ENCODE measurements around the gene ANKS1B. TPM values are rescaled to one million over a fixed set of nuclear protein-coding genes. Genes with fewer than 3 reads are reported as not detected.

The ANKS1B gene
- polyA plus RNA-seq, 1 experiment, result 0.27 TPM

DNA sequence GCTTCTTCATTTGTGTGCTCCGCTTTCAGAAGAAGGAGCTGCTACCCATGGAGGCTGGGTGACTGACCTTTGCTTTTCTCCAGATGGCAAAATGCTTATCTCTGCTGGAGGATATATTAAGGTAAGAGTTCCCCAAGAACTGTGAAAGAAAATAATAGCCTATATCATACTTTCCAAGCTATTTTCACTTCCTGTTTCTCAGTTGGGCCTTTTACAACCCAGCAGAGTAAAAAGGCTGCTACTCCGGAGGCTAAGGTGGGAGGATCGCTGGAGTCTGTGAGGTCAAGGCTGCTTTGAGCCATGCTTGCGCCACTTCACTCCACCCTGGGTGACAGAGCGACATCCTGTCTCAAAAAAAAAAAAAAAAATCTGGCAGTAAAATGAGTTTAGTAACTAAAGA is 1257.5 kb downstream of the ANKS1B start:
- DNase-seq (ENCODE audit: low read depth), result no peak
- TF ChIP-seq, protein P1, sequence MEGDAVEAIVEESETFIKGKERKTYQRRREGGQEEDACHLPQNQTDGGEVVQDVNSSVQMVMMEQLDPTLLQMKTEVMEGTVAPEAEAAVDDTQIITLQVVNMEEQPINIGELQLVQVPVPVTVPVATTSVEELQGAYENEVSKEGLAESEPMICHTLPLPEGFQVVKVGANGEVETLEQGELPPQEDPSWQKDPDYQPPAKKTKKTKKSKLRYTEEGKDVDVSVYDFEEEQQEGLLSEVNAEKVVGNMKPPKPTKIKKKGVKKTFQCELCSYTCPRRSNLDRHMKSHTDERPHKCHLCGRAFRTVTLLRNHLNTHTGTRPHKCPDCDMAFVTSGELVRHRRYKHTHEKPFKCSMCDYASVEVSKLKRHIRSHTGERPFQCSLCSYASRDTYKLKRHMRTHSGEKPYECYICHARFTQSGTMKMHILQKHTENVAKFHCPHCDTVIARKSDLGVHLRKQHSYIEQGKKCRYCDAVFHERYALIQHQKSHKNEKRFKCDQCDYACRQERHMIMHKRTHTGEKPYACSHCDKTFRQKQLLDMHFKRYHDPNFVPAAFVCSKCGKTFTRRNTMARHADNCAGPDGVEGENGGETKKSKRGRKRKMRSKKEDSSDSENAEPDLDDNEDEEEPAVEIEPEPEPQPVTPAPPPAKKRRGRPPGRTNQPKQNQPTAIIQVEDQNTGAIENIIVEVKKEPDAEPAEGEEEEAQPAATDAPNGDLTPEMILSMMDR (IDR thresholded peaks at IDR 0.05; ENCODE audit: insufficient read depth, low read depth, low read length), result no peak
- Histone ChIP-seq H3K27me3 (ENCODE audit: control insufficient read depth, insufficient read depth, low read length) (no peaks in the 10 kb centered on the region), H3K36me3 (ENCODE audit: control insufficient read depth, insufficient read depth, low read length) (peaks cover 7% of the 10 kb centered on the region), H3K4me3 (ENCODE audit: low read depth, low read length) (no peak overlapping the region)
- ChIA-PET POLR2A (no interaction called here), CTCF (no interaction called here)

DNA sequence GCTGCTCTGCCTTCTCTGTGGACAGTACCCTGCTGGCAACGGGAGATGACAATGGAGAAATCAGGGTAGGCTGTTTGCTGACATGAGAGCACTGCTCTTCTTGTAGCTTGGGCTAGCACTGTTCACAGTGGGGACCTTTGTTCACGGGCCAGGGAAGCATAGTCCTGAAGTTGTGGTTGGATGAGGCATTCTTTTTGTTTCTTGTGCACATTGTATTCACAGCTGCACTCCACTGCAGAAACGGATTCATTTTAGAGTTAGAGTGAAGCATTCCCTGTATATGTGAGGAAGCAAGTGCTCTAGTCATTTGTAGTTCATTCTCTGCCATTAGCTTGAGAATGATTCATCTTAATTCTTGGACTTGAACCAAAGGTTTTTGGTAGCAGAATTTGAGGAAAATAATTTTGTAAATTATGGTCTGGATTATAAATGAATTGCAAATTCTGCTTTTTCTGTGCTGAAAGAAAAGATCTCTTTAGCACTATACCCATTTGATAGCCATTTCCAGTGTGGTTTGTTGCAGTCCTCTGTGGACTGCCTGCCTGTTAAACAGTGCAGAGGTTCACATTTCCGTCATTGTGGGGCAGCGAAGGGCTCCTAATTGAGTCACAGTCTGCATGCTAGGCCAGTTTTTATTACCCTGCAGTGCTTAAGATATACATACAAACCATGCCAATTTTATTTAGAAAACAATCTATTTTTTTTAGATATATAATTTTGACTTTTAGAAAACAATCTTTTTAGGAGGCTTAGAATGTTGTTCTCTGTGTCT is 1259.1 kb downstream of the ANKS1B start:
- DNase-seq (ENCODE audit: low read depth), result no peak
- POLR2A ChIA-PET, result no interaction called here

DNA sequence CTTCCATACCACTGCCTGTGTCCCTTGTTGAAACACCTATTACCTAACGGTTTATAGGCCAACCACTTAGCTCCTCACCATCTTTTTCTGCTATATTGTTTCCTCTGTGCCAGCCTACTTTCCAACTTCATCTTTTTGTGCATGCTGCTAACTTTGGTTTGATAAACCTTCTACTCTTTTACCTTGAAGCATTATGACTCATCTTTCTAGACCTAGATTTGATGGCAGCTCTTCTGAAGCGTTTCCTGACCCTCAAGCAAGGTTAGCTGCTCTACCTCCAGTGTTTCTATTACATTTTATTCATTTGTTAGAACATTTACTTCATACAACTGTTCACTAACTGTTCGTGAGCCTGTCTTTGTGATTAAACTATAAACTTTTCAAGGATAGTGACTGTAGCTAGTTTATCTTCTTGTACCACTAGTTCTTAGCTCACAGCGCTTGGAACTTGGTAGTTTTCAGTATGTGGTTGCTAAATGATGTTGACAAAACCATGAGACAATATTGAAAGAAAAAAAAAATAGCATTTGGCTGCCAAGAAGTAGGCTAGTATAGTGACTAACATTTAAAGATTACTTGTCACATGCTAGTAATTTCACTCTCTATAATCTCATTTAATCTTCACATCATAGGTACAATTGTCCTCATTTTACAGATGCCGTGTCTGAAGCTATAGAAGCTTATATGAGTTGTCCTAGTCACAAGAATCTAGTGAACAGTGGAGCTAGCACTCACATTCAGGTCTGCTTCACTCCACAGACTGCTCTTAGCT is 1260.2 kb downstream of the ANKS1B start:
- no peaks in the 10 kb centered on the region for H3K27me3 ChIP-seq (ENCODE audit: control insufficient read depth, insufficient read depth, low read length)
- H3K36me3 ChIP-seq (ENCODE audit: control insufficient read depth, insufficient read depth, low read length), result peaks cover 4% of the 10 kb centered on the region
- no peak overlapping the region for H3K4me3 ChIP-seq (ENCODE audit: low read depth, low read length)
- POLR2A ChIA-PET, result interaction anchor here (0.7 kb wide), 1 partner anchor 214 kb away, joined by 3 read pairs; no protein-coding TSS in a partner anchor
- DNase-seq (ENCODE audit: low read depth), result no peak
- CTCF ChIA-PET, result interaction anchor here (1.8 kb wide), 1 partner anchor 17 kb away, joined by 5 read pairs; no protein-coding TSS in a partner anchor
- TF ChIP-seq, protein P1 (IDR thresholded peaks at IDR 0.05; ENCODE audit: insufficient read depth, low read depth, low read length), result no peak

More for the DNA sequence above, 1259.1 kb downstream of the ANKS1B start:
- CTCF ChIA-PET, result interaction anchor here (1.0 to 1.8 kb wide), 3 partner anchors 8 to 19 kb away, joined by 3 to 5 read pairs (median 4); no protein-coding TSS in a partner anchor
- H3K4me3 ChIP-seq (ENCODE audit: low read depth, low read length), result no peak overlapping the region
- peaks cover 5% of the 10 kb centered on the region for H3K36me3 ChIP-seq (ENCODE audit: control insufficient read depth, insufficient read depth, low read length)
- H3K27me3 ChIP-seq (ENCODE audit: control insufficient read depth, insufficient read depth, low read length), result no peaks in the 10 kb centered on the region
- TF ChIP-seq, protein P1 (IDR thresholded peaks at IDR 0.05; ENCODE audit: insufficient read depth, low read depth, low read length), result peak; percentile 66

DNA sequence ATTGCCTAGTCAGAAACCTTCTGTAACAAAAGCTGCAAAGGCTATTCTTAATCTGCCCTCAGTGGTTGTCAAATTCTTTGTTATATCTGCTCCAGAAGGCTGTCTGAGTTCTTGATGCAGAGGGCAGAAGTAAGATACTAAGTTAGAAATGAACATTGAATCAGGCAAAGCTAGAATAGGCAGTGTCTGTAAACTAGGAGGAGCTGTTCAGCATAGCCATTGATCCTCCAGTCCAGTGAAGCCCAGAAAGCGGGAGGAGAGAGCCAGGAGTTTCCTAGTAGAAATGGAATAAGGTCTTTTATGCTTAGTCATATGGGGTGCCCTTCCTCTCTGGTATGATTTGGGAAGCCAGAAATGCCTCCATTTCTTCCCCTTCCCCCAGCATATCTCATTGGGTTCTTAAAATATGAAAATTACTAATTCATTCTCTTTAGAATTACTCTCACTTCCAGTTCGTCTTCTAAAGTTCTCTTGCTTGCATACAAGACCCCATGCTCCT is 1263.5 kb downstream of the ANKS1B start:
- DNase-seq (ENCODE audit: low read depth), result no peak
- ChIA-PET POLR2A (no interaction called here), CTCF (interaction anchor here (0.9 to 2.0 kb wide), 2 partner anchors 14 to 19 kb away, joined by 3 to 7 read pairs; no protein-coding TSS in a partner anchor)
- TF ChIP-seq, protein P1 (IDR thresholded peaks at IDR 0.05; ENCODE audit: insufficient read depth, low read depth, low read length), result no peak
- Histone ChIP-seq H3K36me3 (ENCODE audit: control insufficient read depth, insufficient read depth, low read length) (peaks cover 4% of the 10 kb centered on the region), H3K27me3 (ENCODE audit: control insufficient read depth, insufficient read depth, low read length) (no peaks in the 10 kb centered on the region), H3K4me3 (ENCODE audit: low read depth, low read length) (no peak overlapping the region)
